ENCODE measurements around the gene ZDHHC17.

The ZDHHC17 gene

DNA sequence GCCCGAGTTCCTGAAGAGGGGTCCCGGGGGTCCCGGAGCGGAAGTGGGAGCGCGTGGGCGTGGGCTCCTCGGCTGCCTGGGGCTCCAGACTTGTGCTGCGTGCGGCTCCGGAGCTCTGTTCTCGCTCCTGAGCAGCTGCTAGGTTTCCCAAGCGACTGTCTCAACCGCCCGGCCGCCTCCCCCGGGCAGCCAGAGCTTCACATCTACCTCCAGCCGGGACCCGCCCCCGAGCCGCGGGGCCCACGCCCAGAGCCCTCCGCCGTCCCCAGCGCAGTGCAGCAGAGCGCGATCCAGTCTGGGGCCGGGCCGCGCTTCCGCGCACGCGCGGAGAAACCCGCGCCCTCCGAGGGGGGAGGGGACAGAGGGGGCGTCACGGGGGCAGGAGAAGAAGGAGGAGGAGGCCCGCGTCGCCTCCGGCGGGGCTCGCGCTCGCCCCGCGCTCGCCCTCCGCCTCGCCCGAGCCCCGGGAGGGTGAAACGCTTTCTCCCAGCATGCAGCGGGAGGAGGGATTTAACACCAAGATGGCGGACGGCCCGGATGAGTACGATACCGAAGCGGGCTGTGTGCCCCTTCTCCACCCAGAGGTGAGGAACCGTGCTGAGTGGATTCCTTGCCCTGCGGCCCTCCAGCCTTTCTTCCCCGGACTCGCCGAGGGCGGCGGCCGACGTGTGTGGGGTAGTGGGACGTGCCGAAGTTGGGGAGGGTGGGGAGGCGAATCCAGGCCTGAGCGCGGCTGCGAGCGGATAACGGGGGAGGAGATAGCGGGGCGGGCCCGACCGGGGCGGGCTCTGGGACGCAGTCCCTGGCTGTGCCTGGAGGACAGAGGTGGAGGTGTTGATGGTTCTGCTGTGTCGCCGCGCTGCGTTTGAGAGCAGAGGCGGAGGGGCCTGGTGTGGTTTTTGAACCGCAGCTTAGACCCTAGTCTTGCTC is at the start of gene ZDHHC17:
TSS of gene ZDHHC17 (plus strand) at position 370 of the 930 bp plus-strand sequence. CDS start at position 492, 122 bp downstream.
- peak within 1 kb of the TSS; percentile 94 for H3K4me3 ChIP-seq (ENCODE audit: low read length)
- no peak for TF ChIP-seq CTCF (conservative IDR thresholded peaks at IDR 0.05; ENCODE audit: low read depth, low read length)

DNA sequence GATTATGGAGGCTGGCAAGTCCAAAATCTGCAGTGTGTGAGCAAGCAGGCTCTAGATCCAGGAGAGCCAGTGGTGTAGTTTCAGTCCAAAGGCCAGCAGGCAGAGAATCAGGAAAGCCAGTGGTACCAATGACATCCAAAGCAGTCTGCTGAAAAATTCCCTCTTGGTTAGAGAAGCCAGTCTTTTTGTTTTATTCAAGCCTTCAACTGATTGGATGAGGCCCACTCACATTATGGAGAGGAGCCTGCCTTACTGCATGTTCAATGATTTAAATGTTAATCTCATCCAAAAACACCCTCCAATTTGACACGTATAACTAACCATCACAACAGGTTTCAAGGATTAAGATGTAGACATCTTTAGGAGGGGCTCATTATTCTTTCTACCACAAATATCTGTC is 49.5 kb upstream of the ZDHHC17 start:
- no peak for DNase-seq (ENCODE audit: low read depth)
- no peak overlapping the region for H3K4me3 ChIP-seq (ENCODE audit: low read length)
- TF ChIP-seq CTCF (conservative IDR thresholded peaks at IDR 0.05; ENCODE audit: low read depth, low read length), result no peak

More for the DNA sequence above, at the start of gene ZDHHC17:
- peak; percentile 67 for DNase-seq (ENCODE audit: low read depth)

GRCh38 chr12:76714861-76715260 is 49.1 kb upstream of the ZDHHC17 start:
- DNase-seq (ENCODE audit: low read depth), result no peak
- H3K4me3 ChIP-seq (ENCODE audit: low read length), result no peak overlapping the region
- no peak for TF ChIP-seq CTCF (conservative IDR thresholded peaks at IDR 0.05; ENCODE audit: low read depth, low read length)

- no peak for TF ChIP-seq CTCF (conservative IDR thresholded peaks at IDR 0.05; ENCODE audit: low read depth, low read length)
- H3K4me3 ChIP-seq (ENCODE audit: low read length), result no peak overlapping the region
- no peak for DNase-seq (ENCODE audit: low read depth)
Observed at GRCh38 chr12:76715332-76715731, 48.6 kb upstream of the ZDHHC17 start.

- H3K4me3 ChIP-seq (ENCODE audit: low read length), result no peak overlapping the region
- TF ChIP-seq CTCF (conservative IDR thresholded peaks at IDR 0.05; ENCODE audit: low read depth, low read length), result no peak
- DNase-seq (ENCODE audit: low read depth), result no peak
Observed at GRCh38 chr12:76717314-76717713, 46.6 kb upstream of the ZDHHC17 start.

DNA sequence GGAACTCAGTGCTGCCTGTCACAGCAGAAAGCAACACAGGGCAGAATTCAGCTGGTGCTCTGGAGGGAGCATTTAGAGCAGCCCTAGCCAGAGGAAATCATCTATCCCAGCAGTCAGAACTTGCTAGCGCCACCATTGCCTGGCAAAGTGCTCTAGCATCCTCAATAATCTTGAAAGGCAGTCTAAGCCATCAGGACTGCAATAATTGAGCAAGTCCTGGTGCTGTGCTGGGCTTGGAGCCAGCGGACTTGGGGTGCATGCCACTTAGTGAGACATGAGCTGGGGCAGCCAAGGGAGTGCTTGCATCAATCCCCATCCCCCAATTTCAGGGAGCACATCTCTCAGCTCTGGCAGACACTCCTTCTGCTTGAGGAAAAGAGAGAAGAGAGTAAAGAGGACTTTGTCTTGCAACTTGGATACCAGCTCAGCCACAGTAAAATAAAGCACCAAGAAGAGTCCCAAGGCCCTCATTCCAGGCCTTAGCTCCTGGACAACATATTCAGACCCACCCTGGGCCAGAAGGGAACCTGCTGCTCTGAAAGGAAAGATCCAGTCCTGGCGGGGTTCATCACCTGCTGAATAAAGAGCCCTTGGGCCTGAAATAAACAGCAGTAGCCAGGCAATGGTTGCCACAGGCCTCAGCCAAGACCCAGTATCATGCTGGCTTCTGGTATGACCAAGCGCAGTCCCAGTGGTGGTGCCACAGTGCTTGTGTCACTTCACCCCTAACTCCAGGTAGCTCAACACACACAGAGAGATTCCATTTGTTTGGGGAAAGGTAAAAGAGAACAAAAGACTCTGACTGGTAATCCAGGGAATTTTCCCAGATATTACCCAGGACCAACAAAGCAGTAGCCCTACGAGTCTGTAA is 44.5 kb upstream of the ZDHHC17 start:
- peak; percentile 34 for DNase-seq (ENCODE audit: low read depth)

More for the DNA sequence above, 44.5 kb upstream of the ZDHHC17 start:
- no peak overlapping the region for H3K4me3 ChIP-seq (ENCODE audit: low read length)
- TF ChIP-seq CTCF (conservative IDR thresholded peaks at IDR 0.05; ENCODE audit: low read depth, low read length), result peak; percentile 18

Measured in retinal pigment epithelial cell (primary cell).